ENCODE results near the gene CEP192. TPM values are rescaled to one million over a fixed set of nuclear protein-coding genes. Genes with fewer than 3 reads are reported as not detected.

CEP192 gene
- total RNA-seq, 1 experiment from 2014 or later, result 37.2 TPM

GRCh38 chr18:13026583-13027270 is 35.6 kb downstream of the CEP192 start:
- Histone ChIP-seq H3K9me3 (replicated peaks) (no peaks in the 10 kb centered on the region), H3K36me3 (peaks cover 63% of the 10 kb centered on the region), H3K27me3 (replicated peaks) (no peaks in the 10 kb centered on the region), H3K4me1 (replicated peaks) (no peaks in the 10 kb centered on the region), H3K4me3 (no peak overlapping the region), H3K27ac (no peak overlapping the region)
- DNase-seq (ENCODE audit: low read depth in 1 of 2, low spot score in 2 of 2), result no peak

GRCh38 chr18:13028869-13029268 is 37.7 kb downstream of the CEP192 start:
- H3K4me1 ChIP-seq (replicated peaks), result no peaks in the 10 kb centered on the region
- H3K36me3 ChIP-seq, result peaks cover 70% of the 10 kb centered on the region
- H3K27ac ChIP-seq, result no peak overlapping the region
- H3K27me3 ChIP-seq (replicated peaks), result no peaks in the 10 kb centered on the region
- H3K9me3 ChIP-seq (replicated peaks), result no peaks in the 10 kb centered on the region
- DNase-seq (ENCODE audit: low read depth in 1 of 2, low spot score in 2 of 2), result no peak
- no peak overlapping the region for H3K4me3 ChIP-seq

GRCh38 chr18:13032173-13032572 is 41.0 kb downstream of the CEP192 start:
- peaks cover 5% of the 10 kb centered on the region; the same call in 1 of the 2 replicates for H3K4me1 ChIP-seq (replicated peaks)
- H3K27ac ChIP-seq, result no peak overlapping the region
- H3K27me3 ChIP-seq (replicated peaks), result no peaks in the 10 kb centered on the region
- H3K36me3 ChIP-seq, result peaks cover 70% of the 10 kb centered on the region
- DNase-seq (ENCODE audit: low read depth in 1 of 2, low spot score in 2 of 2), result no peak
- no peak overlapping the region for H3K4me3 ChIP-seq
- H3K9me3 ChIP-seq (replicated peaks), result no peaks in the 10 kb centered on the region

DNA sequence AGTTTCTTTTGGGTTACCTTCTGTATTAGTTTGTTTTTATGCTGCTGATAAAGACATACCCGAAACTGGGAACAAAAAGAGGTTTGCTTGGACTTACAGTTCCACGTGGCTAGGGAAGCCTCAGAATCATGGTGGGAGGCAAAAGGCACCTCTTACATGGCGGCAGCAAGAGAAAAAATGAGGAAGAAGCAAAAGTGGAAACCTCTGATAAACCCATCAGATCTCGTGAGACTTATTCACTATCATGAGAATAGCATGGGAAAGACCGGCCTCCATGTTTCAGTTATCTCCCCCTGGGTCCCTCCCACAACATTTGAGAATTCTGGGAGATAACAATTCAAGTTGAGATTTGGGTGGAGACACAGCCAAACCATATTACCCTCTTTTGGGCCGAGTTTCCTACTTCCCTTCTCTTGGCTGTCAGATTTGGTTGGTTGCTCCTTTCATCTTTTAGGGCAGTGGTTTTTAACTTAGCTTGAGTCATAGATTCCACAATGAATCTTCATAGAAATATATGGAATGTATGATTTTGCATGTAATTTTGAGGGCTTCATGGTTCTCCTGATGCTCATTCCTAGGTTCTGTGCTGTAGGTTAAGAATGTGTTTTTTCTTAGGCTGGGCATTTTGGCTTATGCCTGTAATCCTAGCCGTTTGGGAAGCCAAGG is 44.2 kb downstream of the CEP192 start:
- DNase-seq (ENCODE audit: low read depth in 1 of 2, low spot score in 2 of 2), result no peak
- peaks cover 65% of the 10 kb centered on the region for H3K36me3 ChIP-seq
- no peak overlapping the region for H3K27ac ChIP-seq

DNA sequence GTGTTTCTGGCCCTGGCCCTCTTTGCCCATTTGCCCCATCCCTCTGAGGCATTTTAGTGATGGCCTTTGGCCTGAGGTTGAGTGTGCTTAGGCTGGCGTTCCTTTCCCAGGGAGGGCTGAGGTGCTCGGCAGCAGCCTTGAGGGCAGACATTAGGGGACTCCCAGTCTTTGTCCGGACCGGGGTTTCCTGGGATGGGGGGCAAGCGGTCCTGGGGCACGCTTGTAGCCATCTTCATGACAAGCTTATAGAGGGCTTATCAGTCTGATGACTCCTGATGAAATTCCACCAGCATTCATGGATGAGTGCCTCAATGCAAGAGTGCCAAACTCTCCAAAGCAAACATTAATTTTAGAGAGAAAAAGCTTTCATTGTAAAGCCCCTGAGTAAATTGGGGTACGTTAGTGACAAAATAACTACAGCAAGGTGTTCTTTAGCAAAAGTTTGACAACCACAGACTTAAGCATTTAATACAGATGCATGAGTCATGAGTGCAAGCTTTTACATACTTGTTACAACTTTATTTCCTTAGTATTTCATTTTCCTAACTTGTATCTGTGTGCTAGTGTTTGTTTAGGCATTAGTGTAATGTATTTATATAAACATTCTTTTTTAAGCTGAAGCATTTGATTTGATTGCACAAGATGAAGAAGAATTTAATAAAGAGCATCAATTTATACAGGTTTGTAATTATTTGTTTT is 45.6 kb downstream of the CEP192 start:
- Histone ChIP-seq H3K36me3 (peaks cover 54% of the 10 kb centered on the region), H3K27me3 (replicated peaks) (no peaks in the 10 kb centered on the region), H3K9me3 (replicated peaks) (no peaks in the 10 kb centered on the region), H3K4me3 (no peak overlapping the region), H3K27ac (no peak overlapping the region), H3K4me1 (replicated peaks) (peaks cover 5% of the 10 kb centered on the region; the same call in 1 of the 2 replicates)
- DNase-seq (ENCODE audit: low read depth in 1 of 2, low spot score in 2 of 2), result peak in 1 of 2 experiments; percentile 9

More for the DNA sequence above, 44.2 kb downstream of the CEP192 start:
- H3K9me3 ChIP-seq (replicated peaks), result no peaks in the 10 kb centered on the region
- H3K27me3 ChIP-seq (replicated peaks), result no peaks in the 10 kb centered on the region
- peaks cover 5% of the 10 kb centered on the region; the same call in 1 of the 2 replicates for H3K4me1 ChIP-seq (replicated peaks)
- no peak overlapping the region for H3K4me3 ChIP-seq

GRCh38 chr18:13039806-13040205 is 48.6 kb downstream of the CEP192 start:
- Histone ChIP-seq H3K27me3 (replicated peaks) (no peaks in the 10 kb centered on the region), H3K36me3 (peaks cover 60% of the 10 kb centered on the region), H3K4me3 (no peak overlapping the region), H3K9me3 (replicated peaks) (no peaks in the 10 kb centered on the region), H3K4me1 (replicated peaks) (peaks cover 5% of the 10 kb centered on the region; the same call in 1 of the 2 replicates), H3K27ac (no peak overlapping the region)
- no peak for DNase-seq (ENCODE audit: low read depth in 1 of 2, low spot score in 2 of 2)

GRCh38 chr18:13043066-13043465 is 51.9 kb downstream of the CEP192 start:
- Histone ChIP-seq H3K27me3 (replicated peaks) (no peaks in the 10 kb centered on the region), H3K4me1 (replicated peaks) (no peaks in the 10 kb centered on the region), H3K9me3 (replicated peaks) (no peaks in the 10 kb centered on the region), H3K27ac (no peak overlapping the region), H3K36me3 (peaks cover 54% of the 10 kb centered on the region), H3K4me3 (no peak overlapping the region)
- no peak for DNase-seq (ENCODE audit: low read depth in 1 of 2, low spot score in 2 of 2)

DNA sequence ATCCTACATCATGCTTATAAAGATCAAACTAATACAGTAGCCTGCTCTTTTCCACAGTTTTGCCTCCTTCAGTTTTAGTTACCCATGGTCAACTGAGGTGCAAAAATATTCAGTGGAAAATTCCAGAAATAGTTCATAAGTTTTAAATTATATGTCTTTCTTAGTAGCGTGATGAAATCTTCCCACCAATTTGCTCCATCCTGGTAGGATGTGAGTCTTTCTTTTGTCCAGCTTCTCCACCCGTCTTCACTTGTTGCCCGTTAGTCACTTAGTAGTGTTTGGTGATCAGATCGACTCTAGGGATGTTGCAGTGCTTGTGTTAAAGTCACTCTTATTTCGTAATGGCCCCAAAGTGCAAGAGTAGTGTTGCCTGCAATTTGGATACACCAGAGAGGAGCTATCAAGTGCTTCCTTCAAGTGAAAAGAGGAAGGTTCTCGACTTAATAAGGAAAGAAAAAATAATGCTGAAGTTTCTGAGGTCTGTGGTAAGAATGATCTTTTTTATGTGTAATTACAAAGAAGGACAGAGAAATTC is 57.0 kb downstream of the CEP192 start:
- no peak for DNase-seq (ENCODE audit: low read depth in 1 of 2, low spot score in 2 of 2)
- Histone ChIP-seq H3K36me3 (peaks cover 71% of the 10 kb centered on the region), H3K27me3 (replicated peaks) (no peaks in the 10 kb centered on the region), H3K4me1 (replicated peaks) (no peaks in the 10 kb centered on the region), H3K9me3 (replicated peaks) (no peaks in the 10 kb centered on the region), H3K27ac (no peak overlapping the region), H3K4me3 (no peak overlapping the region)

- H3K4me1 ChIP-seq (replicated peaks), result no peaks in the 10 kb centered on the region
- H3K9me3 ChIP-seq (replicated peaks), result no peaks in the 10 kb centered on the region
- no peak overlapping the region for H3K27ac ChIP-seq
- no peak overlapping the region for H3K4me3 ChIP-seq
- peaks cover 82% of the 10 kb centered on the region for H3K36me3 ChIP-seq
- H3K27me3 ChIP-seq (replicated peaks), result no peaks in the 10 kb centered on the region
- no peak for DNase-seq (ENCODE audit: low read depth in 1 of 2, low spot score in 2 of 2)
Measured at GRCh38 chr18:13051159-13051558, 60.0 kb downstream of the CEP192 start.

DNA sequence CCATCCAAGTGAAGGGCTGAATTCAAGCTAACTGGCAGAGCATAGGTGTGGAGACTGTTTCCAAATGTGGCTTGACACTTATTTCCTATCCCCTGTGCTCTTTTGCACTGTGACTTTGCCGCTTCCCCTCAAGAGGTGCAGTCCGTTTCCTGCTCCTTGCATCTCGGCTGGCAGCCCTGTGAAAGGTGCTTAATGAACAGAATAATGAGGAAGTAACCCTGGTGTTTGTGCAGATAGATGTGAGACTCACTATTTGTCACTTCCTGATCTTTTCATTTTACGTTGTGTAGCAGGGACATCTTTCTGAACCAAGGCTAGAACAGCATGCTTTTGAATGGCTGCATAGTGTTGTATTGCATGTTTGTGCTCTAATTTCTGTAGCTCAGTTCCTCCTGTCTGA is 60.8 kb downstream of the CEP192 start:
- DNase-seq (ENCODE audit: low read depth in 1 of 2, low spot score in 2 of 2), result no peak
- Histone ChIP-seq H3K4me3 (no peak overlapping the region), H3K4me1 (replicated peaks) (no peaks in the 10 kb centered on the region), H3K27ac (no peak overlapping the region), H3K27me3 (replicated peaks) (no peaks in the 10 kb centered on the region), H3K9me3 (replicated peaks) (no peaks in the 10 kb centered on the region), H3K36me3 (peaks cover 87% of the 10 kb centered on the region)

DNA sequence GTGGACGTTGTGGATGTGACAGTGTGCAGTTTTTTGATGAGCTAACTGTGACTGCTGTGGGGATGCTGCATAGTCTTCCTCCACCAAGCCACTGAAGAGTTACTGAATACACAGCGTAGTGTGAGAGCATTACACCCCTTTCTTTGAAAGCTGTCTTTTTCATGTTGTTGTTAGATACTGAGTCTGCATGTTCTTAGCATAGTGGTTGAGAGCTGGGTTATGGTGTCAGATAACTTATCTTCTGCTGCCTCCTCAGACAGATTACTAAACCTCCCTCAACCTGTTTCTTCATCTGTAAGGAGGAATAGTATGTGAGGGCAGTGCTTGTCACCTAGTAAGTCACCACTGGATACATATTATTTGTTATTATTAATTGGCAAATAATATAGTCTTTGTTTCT is 63.2 kb downstream of the CEP192 start:
- Histone ChIP-seq H3K36me3 (peaks cover 87% of the 10 kb centered on the region), H3K9me3 (replicated peaks) (no peaks in the 10 kb centered on the region), H3K27me3 (replicated peaks) (no peaks in the 10 kb centered on the region), H3K27ac (no peak overlapping the region), H3K4me1 (replicated peaks) (no peaks in the 10 kb centered on the region), H3K4me3 (no peak overlapping the region)
- no peak for DNase-seq (ENCODE audit: low read depth in 1 of 2, low spot score in 2 of 2)

DNA sequence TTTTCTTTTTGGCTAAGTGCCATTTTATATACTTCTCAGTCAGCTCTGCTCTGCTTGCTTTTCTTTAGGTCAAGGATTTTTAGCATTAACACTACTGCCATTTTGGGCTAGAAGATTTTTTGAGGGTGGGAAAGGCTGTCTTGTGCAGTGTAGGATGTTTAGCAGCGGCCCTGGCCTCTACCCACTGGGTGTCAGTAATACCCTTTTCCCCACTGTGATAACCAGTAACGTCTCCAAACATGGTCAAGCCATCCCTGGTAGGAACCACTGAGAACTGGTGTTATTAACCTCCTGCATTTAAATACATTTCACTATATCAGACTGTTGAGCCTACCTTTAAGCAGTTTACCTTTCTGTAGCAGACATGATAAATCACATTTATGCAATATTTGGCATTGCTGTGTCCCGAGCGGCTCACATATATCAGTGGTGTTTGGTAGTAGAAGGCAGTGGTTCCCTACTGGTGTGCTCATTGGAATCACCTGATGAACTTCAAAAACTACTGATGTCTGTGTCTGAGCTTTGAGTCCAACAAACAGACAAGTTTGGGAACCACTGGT is 70.5 kb downstream of the CEP192 start:
- Histone ChIP-seq H3K27ac (no peak overlapping the region), H3K4me3 (no peak overlapping the region), H3K27me3 (replicated peaks) (no peaks in the 10 kb centered on the region), H3K4me1 (replicated peaks) (no peaks in the 10 kb centered on the region), H3K36me3 (peaks cover 75% of the 10 kb centered on the region), H3K9me3 (replicated peaks) (no peaks in the 10 kb centered on the region)
- DNase-seq (ENCODE audit: low read depth in 1 of 2, low spot score in 2 of 2), result no peak

DNA sequence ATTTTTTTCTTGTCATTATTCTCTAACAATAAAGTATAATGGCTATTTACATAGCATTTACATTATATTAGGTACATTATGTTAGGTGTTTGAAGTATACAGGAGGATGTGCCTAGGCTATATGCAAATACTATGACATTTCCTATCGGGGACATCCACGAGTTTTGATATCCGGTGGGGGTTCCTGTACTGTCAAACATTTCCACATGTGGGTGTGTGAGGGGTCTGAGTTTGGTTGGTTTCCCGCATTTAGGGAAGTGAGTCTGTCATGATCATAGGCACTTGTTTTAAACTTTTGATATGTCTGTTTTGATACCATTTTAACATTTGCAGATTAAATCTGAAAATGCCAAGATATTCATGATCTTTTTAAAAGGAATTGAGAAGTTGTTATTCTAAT is 76.0 kb downstream of the CEP192 start:
- Histone ChIP-seq H3K27me3 (replicated peaks) (no peaks in the 10 kb centered on the region), H3K9me3 (replicated peaks) (no peaks in the 10 kb centered on the region), H3K4me1 (replicated peaks) (no peaks in the 10 kb centered on the region), H3K36me3 (peaks cover 77% of the 10 kb centered on the region), H3K4me3 (no peak overlapping the region), H3K27ac (no peak overlapping the region)
- no peak for DNase-seq (ENCODE audit: low read depth in 1 of 2, low spot score in 2 of 2)

Data from SJSA1 (cell line).